ENCODE measurements around the gene TDRD1.
A peak's percentile ranks its signal among the peaks of the same experiment; 100 is the strongest.

Gene TDRD1

GRCh38 chr10:114179747-114180146 is 594 bp downstream of the TDRD1 start:
- DNase-seq, result no peak

- no peak for DNase-seq
These were observed 1.8 kb downstream of the TDRD1 start for GRCh38 chr10:114180937-114181336.

- DNase-seq, result no peak
These were observed 2.8 kb downstream of the TDRD1 start for GRCh38 chr10:114181971-114182370.

- DNase-seq, result no peak
These were observed 4.4 kb downstream of the TDRD1 start for GRCh38 chr10:114183563-114183962.

- DNase-seq, result no peak
These were observed 5.1 kb downstream of the TDRD1 start for GRCh38 chr10:114184276-114184675.

- DNase-seq, result no peak
These were observed 8.8 kb downstream of the TDRD1 start for GRCh38 chr10:114188001-114188400.

- no peak for DNase-seq
These were observed 9.7 kb downstream of the TDRD1 start for GRCh38 chr10:114188900-114189299.

- no peak for DNase-seq
These were observed 10.5 kb downstream of the TDRD1 start for GRCh38 chr10:114189700-114190099.

- no peak for DNase-seq
These were observed 15.9 kb downstream of the TDRD1 start for GRCh38 chr10:114195079-114195478.

GRCh38 chr10:114199239-114199638 is 20.1 kb downstream of the TDRD1 start:
- DNase-seq, result no peak

GRCh38 chr10:114202812-114203211 is 23.7 kb downstream of the TDRD1 start:
- no peak for DNase-seq

- no peak for DNase-seq
These were observed 27.7 kb downstream of the TDRD1 start for GRCh38 chr10:114206902-114207301.

GRCh38 chr10:114207349-114207748 is 28.2 kb downstream of the TDRD1 start:
- DNase-seq, result no peak

GRCh38 chr10:114208351-114208750 is 29.2 kb downstream of the TDRD1 start:
- DNase-seq, result no peak

- no peak for DNase-seq
These were observed 33.0 kb downstream of the TDRD1 start for GRCh38 chr10:114212153-114212552.

- DNase-seq, result no peak
These were observed 35.9 kb downstream of the TDRD1 start for GRCh38 chr10:114215033-114215432.

GRCh38 chr10:114220281-114220680 is 41.1 kb downstream of the TDRD1 start:
- no peak for DNase-seq

GRCh38 chr10:114221235-114221634 is 42.1 kb downstream of the TDRD1 start:
- no peak for DNase-seq

GRCh38 chr10:114223066-114223465 is 43.9 kb downstream of the TDRD1 start:
- no peak for DNase-seq

GRCh38 chr10:114228156-114228555 is 49.0 kb downstream of the TDRD1 start:
- DNase-seq, result no peak

- no peak for DNase-seq
These were observed 53.5 kb downstream of the TDRD1 start for GRCh38 chr10:114232561-114233176.

- no peak for DNase-seq
These were observed 54.3 kb downstream of the TDRD1 start for GRCh38 chr10:114233482-114233881.

- DNase-seq, result no peak
These were observed 55.0 kb downstream of the TDRD1 start for GRCh38 chr10:114234132-114234531.

- peak; percentile 16 for DNase-seq
These were observed 60.2 kb downstream of the TDRD1 start, which contains the start of gene VWA2 for GRCh38 chr10:114239117-114239993. TSS of gene VWA2 (plus strand) at chr10:114239254. CDS start at chr10:114248714, 9,460 bp downstream.
